Skeletal muscle satellite cell (primary cell): ENCODE data around the gene RHBDD2.

ENCODE experiments used
- H3K27me3 ChIP-seq: 2 replicates; pipeline ENCODE4 v1.7.0; 2013; ENCODE audit warnings: low read length; ENCODE audit not compliant: control insufficient read depth, insufficient read depth
- H3K36me3 ChIP-seq: 2 replicates; pipeline ENCODE4 v1.7.0; 2013; ENCODE audit warnings: mild to moderate bottlenecking, control low read depth, low read length; ENCODE audit not compliant: insufficient read depth
- H3K4me1 ChIP-seq: 2 replicates; pipeline ENCODE4 v1.7.0; 2013; ENCODE audit warnings: low read length; ENCODE audit not compliant: control insufficient read depth, insufficient read depth
- H3K4me2 ChIP-seq: 2 replicates; pipeline ENCODE4 v1.7.0; 2013; ENCODE audit warnings: mild to moderate bottlenecking, low read length
- H3K4me3 ChIP-seq: 2 replicates; pipeline ENCODE4 v1.7.0; 2013; ENCODE audit warnings: low read length
- H3K9ac ChIP-seq: 2 replicates; pipeline ENCODE4 v1.7.0; 2013; ENCODE audit warnings: mild to moderate bottlenecking, low read depth, low read length, moderate library complexity
- H3K9me3 ChIP-seq: replicated peaks from 2 replicates; pipeline ENCODE4 v1.7.0; 2013; ENCODE audit warnings: mild to moderate bottlenecking, control low read depth, low read length

Gene RHBDD2

GRCh38 chr7:75928568-75928914 is 49.7 kb downstream of the RHBDD2 start:
- no peaks in the 10 kb centered on the region for H3K27me3 ChIP-seq
- no peaks in the 10 kb centered on the region for H3K9me3 ChIP-seq
- no peaks in the 10 kb centered on the region for H3K36me3 ChIP-seq
- H3K4me3 ChIP-seq = no peak overlapping the region
- no peak overlapping the region for H3K4me2 ChIP-seq
- H3K9ac ChIP-seq = no peak overlapping the region
- H3K4me1 ChIP-seq = no peaks in the 10 kb centered on the region

GRCh38 chr7:75931680-75932079 is 52.8 kb downstream of the RHBDD2 start:
- no peaks in the 10 kb centered on the region for H3K9me3 ChIP-seq
- H3K36me3 ChIP-seq = no peaks in the 10 kb centered on the region
- no peak overlapping the region for H3K4me2 ChIP-seq
- no peak overlapping the region for H3K4me3 ChIP-seq
- peaks cover 8% of the 10 kb centered on the region for H3K4me1 ChIP-seq
- no peaks in the 10 kb centered on the region for H3K27me3 ChIP-seq
- H3K9ac ChIP-seq = no peak overlapping the region

GRCh38 chr7:75937958-75938786 is 59.3 kb downstream of the RHBDD2 start:
- Histone ChIP-seq H3K4me3 (no peak overlapping the region), H3K9me3 (no peaks in the 10 kb centered on the region), H3K4me2 (peak overlapping the region; percentile 24), H3K27me3 (no peaks in the 10 kb centered on the region), H3K36me3 (peaks cover 4% of the 10 kb centered on the region), H3K9ac (no peak overlapping the region), H3K4me1 (peaks cover 17% of the 10 kb centered on the region)
